Spleen (tissue), 11 donors: ENCODE data around the gene CTNNA2. TPM values are rescaled to one million over a fixed set of nuclear protein-coding genes. Genes with fewer than 3 reads are reported as not detected.

ENCODE experiments used
- DNase-seq: peaks from one replicate; pipeline ENCODE4 v3.0.0-alpha.2; 2020
- H3K27ac ChIP-seq, 8 donors: fragments of 200-600 bp; sonication (generic) in 7 of 8; 1 replicate in 4 of 8; 2 replicates in 4 of 8; pipeline versions ENCODE4 v1.5.0 to v1.8.0; 2016 to 2021; ENCODE audit warnings: inconsistent platforms in 4 of 8, mild to moderate bottlenecking in 4 of 8, moderate library complexity in 1 of 8
- H3K27me3 ChIP-seq, 7 donors: fragments of 200-600 bp; sonication (generic) in 6 of 7; replicated peaks in 1 of 7; 1 replicate in 4 of 7; 2 replicates in 3 of 7; pipeline versions ENCODE4 v1.5.0 to v1.8.0; 2016 to 2021; ENCODE audit warnings: inconsistent platforms in 3 of 7, mild to moderate bottlenecking in 1 of 7
- H3K36me3 ChIP-seq, 6 donors: fragments of 200-600 bp; sonication (generic) in 5 of 6; 1 replicate in 4 of 6; 2 replicates in 2 of 6; pipeline versions ENCODE4 v1.5.0 to v1.8.0; 2016 to 2021; ENCODE audit warnings: inconsistent platforms in 2 of 6
- H3K4me1 ChIP-seq, 6 donors: fragments of 200-600 bp; sonication (generic) in 5 of 6; 1 replicate in 3 of 6; 2 replicates in 3 of 6; pipeline versions ENCODE4 v1.5.0 to v1.8.0; 2016 to 2021; ENCODE audit warnings: inconsistent platforms in 3 of 6
- H3K4me3 ChIP-seq, 8 donors: fragments of 200-600 bp; sonication (generic) in 7 of 8; 1 replicate in 4 of 8; 2 replicates in 4 of 8; pipeline versions ENCODE4 v1.5.0 to v1.8.0; 2016 to 2021; ENCODE audit warnings: inconsistent platforms in 4 of 8, mild to moderate bottlenecking in 4 of 8, moderate library complexity in 2 of 8
- H3K9me3 ChIP-seq, 8 donors: fragments of 200-600 bp; sonication (generic) in 7 of 8; 1 replicate in 4 of 8; 2 replicates in 4 of 8; pipeline versions ENCODE4 v1.5.0 to v1.8.0; 2016 to 2021; ENCODE audit warnings: inconsistent platforms in 4 of 8
- CTCF ChIP-seq, 11 experiments: fragments of 200-600 bp in 7 of 11; fragments of 450-650 bp in 4 of 11; sonication (generic) in 4 of 11; IDR thresholded peaks in 8 of 11; conservative IDR thresholded peaks in 3 of 11; 1 replicate in 7 of 11; 2 replicates in 4 of 11; pipeline versions ENCODE4 v1.4.0 to v1.8.0; 2016 to 2021; ENCODE audit warnings: antibody characterized with exemption in 11 of 11, inconsistent platforms in 4 of 11, mild to moderate bottlenecking in 1 of 11
- POLR2A ChIP-seq, 3 donors: fragments of 450-650 bp; IDR thresholded peaks; one replicate each; pipeline ENCODE4 v1.5.1; 2017; ENCODE audit warnings: antibody characterized with exemption in 3 of 3, mild to moderate bottlenecking in 1 of 3
- POLR2AphosphoS5 ChIP-seq, 3 donors: sonication (generic); formaldehyde crosslinking; IDR thresholded peaks; one replicate each; pipeline ENCODE4 v1.5.1; 2017; ENCODE audit warnings: antibody characterized with exemption in 3 of 3
- WGBS, 5 donors: extraction: QIAGEN DNeasy Blood & Tissue Kit in 3 of 5; methylation state at CpG; one replicate each; pipeline versions ENCODE4 v1.1.5 to v1.1.7; 2013 to 2018; 5-methylcytosine and 5-hydroxymethylcytosine counted together
- intact Hi-C: fragments of 100-400 bp; cut with DNase I; formaldehyde crosslinking; loops from one replicate; pipeline ENCODE4 v1.15.0; 2023; ENCODE audit warnings: low total_unique reads
- polyA plus RNA-seq, 3 donors: library from polyadenylated mRNA; stranded (reverse); fragments of 200-250 nt; gene quantifications; one replicate each; pipeline ENCODE4 v1.2.1, GENCODE V29; 2013
- total RNA-seq, 7 donors: library from RNA; depleted of rRNA in 3 of 7; stranded (reverse); fragments of >200 nt in 3 of 7; fragmentation: NEBNext Ultra II Directional in 4 of 7; extraction: Animal tissue kit (Norgen Biotek cat#: 25700) in 4 of 7; gene quantifications; one replicate each; pipeline versions ENCODE4 v1.1.0 to v1.2.1, GENCODE V29; 2016 to 2021
- donor health status: healthy with polysubstance abuse.
- donor health status: DM: no; HTN: no; CAD: no; lungs with moderate emphysema.
- donor health status: DM: no; HTN: no; CAD: no.
- donor health status: Bipolar disorder and iron deficiency.
- donor health status: healthy.
- donor health status: DM: no; HTN: no; CAD: no.
- donor health status: DM: yes; HTN: yes; CAD: no.

The CTNNA2 gene
- total and polyA plus RNA-seq, 10 donors, result not detected

- intact Hi-C loops, result no loop called here
- no peak for TF ChIP-seq POLR2AphosphoS5 (IDR thresholded peaks at IDR 0.05)
- no peak for TF ChIP-seq CTCF (IDR thresholded peaks at IDR 0.05 in 8 of 11, conservative IDR thresholded peaks at IDR 0.05 in 3 of 11)
- TF ChIP-seq POLR2A (IDR thresholded peaks at IDR 0.05), result no peak
- no peak for DNase-seq
- Histone ChIP-seq H3K9me3 (peaks cover 0 to 13% (median 0%) of the 10 kb centered on the region in 8 donors), H3K4me1 (no peaks in the 10 kb centered on the region), H3K4me3 (no peak overlapping the region), H3K36me3 (no peaks in the 10 kb centered on the region), H3K27me3 (no peaks in the 10 kb centered on the region), H3K27ac (no peak overlapping the region)
- WGBS, 5 donors, result 86 to 96% (median 94%) methylated on average over 3 of the region's 3 CpGs
These were observed 867.9 kb downstream of the CTNNA2 start for GRCh38 chr2:80380736-80381135.

- no peak for DNase-seq
- intact Hi-C loops, result no loop called here
- Histone ChIP-seq H3K36me3 (no peaks in the 10 kb centered on the region), H3K27me3 (no peaks in the 10 kb centered on the region), H3K4me3 (no peak overlapping the region), H3K4me1 (no peaks in the 10 kb centered on the region), H3K27ac (no peak overlapping the region), H3K9me3 (peaks cover 0 to 13% (median 0%) of the 10 kb centered on the region in 8 donors)
- WGBS, 5 donors, result 76 to 88% (median 81%) methylated on average over 3 of the region's 3 CpGs
- TF ChIP-seq POLR2AphosphoS5 (IDR thresholded peaks at IDR 0.05) (no peak), POLR2A (IDR thresholded peaks at IDR 0.05) (no peak), CTCF (IDR thresholded peaks at IDR 0.05 in 8 of 11, conservative IDR thresholded peaks at IDR 0.05 in 3 of 11) (no peak)
These were observed 868.8 kb downstream of the CTNNA2 start for GRCh38 chr2:80381666-80382065.

GRCh38 chr2:80392441-80392840, 879.6 kb downstream of the CTNNA2 start:
- DNase-seq, result no peak
- WGBS, 5 donors, result 77 to 87% (median 80%) methylated on average over 2 of the region's 2 CpGs

GRCh38 chr2:80393991-80394390, 881.1 kb downstream of the CTNNA2 start:
- 73 to 86% (median 80%) methylated on average over 1 of the region's 1 CpG for WGBS, 5 donors

More at GRCh38 chr2:80392441-80392840, 879.6 kb downstream of the CTNNA2 start:
- Histone ChIP-seq H3K27ac (no peak overlapping the region), H3K4me3 (no peak overlapping the region), H3K9me3 (peaks cover 0 to under 1% (median 0%) of the 10 kb centered on the region in 8 donors), H3K36me3 (no peaks in the 10 kb centered on the region), H3K4me1 (no peaks in the 10 kb centered on the region), H3K27me3 (no peaks in the 10 kb centered on the region)
- TF ChIP-seq POLR2AphosphoS5 (IDR thresholded peaks at IDR 0.05) (no peak), CTCF (IDR thresholded peaks at IDR 0.05 in 8 of 11, conservative IDR thresholded peaks at IDR 0.05 in 3 of 11) (no peak), POLR2A (IDR thresholded peaks at IDR 0.05) (no peak)
- intact Hi-C loops, result no loop called here

More at GRCh38 chr2:80393991-80394390, 881.1 kb downstream of the CTNNA2 start:
- Histone ChIP-seq H3K27ac (no peak overlapping the region), H3K4me3 (no peak overlapping the region), H3K36me3 (no peaks in the 10 kb centered on the region), H3K27me3 (no peaks in the 10 kb centered on the region), H3K4me1 (no peaks in the 10 kb centered on the region), H3K9me3 (peaks cover 0 to 5% (median 0%) of the 10 kb centered on the region in 8 donors)
- intact Hi-C loops, result no loop called here
- TF ChIP-seq CTCF (IDR thresholded peaks at IDR 0.05 in 8 of 11, conservative IDR thresholded peaks at IDR 0.05 in 3 of 11) (no peak), POLR2A (IDR thresholded peaks at IDR 0.05) (no peak), POLR2AphosphoS5 (IDR thresholded peaks at IDR 0.05) (no peak)
- no peak for DNase-seq
